ENCODE results near the gene PTPN1.
"Not testable (repeated sequence)": the region's sequence is repeated elsewhere in the genome, so short reads cannot be mapped to it uniquely, and the experiment has no call there.

PTPN1 gene

DNA sequence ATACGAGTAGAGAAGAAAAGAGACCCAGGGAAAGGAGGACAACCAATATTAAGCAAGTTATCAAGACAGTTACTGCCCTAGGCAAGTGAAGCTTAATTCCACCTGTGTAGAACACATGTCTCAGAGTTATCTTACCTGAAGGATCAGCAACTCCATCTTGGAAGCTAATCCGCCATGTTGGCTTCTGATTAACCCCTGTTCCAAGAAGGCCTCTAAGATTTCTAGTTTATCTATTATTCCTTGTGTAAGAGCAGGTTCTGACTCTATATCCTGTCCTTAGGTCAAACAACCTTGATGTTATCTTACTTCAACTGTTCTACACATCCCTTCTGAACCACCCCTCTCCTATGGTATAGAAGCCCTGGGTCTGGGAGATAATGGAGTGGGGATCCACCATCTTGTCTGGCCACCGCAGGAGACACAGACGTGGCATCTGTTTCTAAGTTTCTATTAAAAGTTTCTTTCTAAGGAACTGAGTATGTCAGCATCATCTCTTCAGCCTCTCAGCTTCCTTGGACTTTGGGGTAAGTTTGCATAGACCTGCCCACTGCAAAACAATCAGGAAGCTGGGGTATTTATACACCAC, 27.7 kb upstream of the PTPN1 start:
- DNase-seq, result no peak

DNA sequence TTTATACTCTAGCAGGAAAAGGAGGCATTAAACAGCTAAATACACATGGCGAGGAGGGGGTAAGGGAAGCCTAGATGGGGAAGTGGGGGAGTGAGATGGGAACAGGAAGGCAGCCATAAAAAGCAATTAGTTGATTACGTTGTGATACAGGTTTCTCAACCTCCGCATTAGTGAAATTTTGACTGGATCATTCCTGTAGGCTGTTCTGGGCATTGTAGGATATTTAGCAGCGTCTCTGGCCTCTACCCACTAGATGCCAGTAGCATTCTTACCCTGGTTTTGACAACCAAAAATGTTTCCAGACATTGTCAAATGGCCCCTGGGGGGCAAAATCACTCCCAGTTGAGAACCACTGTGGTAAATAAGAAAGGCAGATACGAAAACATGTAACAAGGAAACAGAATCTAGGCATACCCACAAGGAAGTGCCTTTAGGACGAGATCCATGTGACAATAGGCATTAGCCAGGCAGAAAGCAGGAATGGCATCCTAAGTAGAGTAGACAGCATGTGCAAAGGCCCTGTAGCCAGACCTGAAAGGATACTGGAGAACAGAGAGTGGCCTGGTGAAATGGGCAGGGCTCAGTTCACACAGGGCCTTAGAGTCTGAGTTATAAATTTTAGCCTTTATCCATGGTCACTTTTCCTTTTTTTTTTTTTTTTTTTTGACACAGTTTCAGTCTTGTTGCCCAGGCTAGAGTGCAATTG, 25.8 kb upstream of the PTPN1 start:
- no peak for DNase-seq

DNA sequence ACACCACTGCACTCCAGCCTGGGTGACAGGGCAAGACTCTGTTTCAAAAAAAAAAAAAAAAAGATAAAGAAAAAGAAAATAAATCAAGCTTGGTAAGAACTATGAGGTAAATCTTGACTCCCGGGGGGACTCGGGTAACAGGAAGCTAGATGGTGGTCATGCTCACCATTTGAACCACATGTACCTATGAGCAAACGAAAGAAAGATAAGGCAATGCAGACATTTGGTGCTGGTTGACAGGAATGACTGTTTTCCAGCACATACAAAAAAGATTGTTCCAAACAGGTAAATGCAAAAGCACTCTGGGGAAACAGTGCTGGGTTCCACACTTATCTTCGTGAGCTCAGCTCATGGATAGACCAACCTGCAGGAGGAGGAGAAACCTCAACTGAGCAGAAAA, 22.8 kb upstream of the PTPN1 start:
- DNase-seq, result no peak

DNA sequence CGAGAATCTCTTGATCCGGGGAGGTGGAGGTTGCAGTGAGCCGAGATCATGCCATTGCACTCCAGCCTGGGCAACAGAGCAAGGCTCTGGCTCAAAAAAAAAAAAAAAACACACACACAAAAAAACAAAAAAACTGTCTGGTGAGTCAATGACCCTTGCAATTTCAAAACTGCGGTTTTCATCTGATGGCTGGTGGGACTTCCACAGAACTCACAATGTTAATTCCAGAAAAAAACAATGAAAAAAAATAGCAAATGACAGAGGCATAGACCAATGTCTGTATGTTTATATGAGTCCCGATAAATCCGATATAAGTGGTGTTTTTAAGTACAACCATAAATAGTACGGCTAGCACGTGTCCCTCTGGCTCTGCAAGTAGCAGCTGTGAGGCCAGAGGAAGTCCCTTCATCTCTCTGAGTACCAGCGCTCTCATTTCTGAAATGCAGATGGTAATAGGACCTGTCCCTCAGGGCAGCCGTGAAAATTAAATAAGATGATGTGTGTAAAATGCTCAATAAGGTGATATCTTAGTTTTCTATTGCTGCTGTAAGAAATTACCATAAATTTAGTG, 21.9 kb upstream of the PTPN1 start:
- no peak for DNase-seq

- DNase-seq, result no peak
Measured at GRCh38 chr20:50491168-50491567, 19.0 kb upstream of the PTPN1 start.

- DNase-seq, result no peak
Measured at GRCh38 chr20:50491926-50492634, 18.1 kb upstream of the PTPN1 start.

DNA sequence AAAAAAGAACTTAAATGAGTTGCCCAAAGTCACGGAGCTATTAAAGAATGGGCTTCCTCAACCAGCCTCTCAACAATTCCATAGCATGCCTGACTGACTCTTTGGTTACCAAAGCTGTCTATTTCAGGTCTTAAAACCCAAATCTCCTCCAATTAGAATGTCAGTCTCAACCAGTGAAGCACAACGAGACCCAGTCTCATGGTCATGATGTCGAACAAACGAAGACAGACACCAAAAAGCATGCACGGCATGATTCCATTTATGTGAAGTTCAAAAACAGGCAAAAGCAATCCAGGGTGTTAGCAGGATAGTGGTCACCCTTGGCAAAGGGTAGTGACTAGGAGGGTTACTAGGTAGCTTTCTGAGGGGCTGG, 16.3 kb upstream of the PTPN1 start:
- no peak for DNase-seq

- DNase-seq, result no peak
Measured at GRCh38 chr20:50494428-50494827, 15.8 kb upstream of the PTPN1 start.

DNA sequence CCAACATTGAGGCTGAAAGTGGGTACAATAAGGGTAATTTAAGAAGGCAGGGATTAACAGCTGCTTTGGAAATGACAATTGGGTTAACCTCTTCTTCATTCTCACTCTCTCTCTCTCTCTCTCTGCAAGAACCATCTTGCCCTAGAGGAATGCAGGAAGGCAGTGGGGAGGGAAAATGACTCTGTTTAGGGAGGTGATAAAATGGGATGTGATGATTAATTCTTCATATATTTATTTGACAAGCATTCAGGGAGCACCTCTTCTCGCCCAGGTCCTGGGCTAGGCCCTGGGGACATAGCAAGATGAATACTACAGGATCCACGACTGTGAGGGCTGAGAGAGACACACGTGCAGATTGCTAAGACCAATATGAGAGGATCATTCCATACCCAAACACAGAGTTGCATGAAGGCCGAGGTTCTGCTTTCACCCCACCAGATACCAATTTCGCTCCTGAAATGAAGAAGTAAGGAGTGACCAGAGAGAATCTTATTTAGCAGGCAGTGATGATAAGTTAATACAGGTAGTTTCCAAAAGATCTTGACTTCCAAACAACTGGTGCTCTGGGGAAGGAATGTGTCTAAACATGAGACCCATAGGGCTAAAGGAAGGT, 13.3 kb upstream of the PTPN1 start:
- no peak for DNase-seq

GRCh38 chr20:50498071-50498776, 12.0 kb upstream of the PTPN1 start:
- no peak for DNase-seq

DNA sequence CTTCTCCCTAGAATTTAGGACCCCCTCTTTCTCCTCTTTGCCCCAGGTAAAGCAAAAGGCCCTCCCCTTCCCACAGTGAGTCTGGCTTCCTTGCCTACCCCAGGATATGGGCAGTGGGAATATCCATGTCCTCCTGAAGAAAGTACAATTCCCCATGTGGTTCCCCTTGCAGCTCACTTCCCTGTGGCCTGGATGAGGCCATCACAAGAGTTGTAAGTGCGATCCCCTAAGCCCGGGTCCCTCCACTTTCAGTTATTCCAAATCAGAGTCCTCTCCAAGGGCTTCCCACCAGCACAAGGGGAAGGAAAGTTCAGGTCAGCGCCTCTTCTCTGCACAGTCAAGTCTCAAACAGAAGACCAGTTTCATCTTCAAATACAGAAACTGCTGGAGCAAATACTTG, 10.2 kb upstream of the PTPN1 start:
- no peak for DNase-seq

DNA sequence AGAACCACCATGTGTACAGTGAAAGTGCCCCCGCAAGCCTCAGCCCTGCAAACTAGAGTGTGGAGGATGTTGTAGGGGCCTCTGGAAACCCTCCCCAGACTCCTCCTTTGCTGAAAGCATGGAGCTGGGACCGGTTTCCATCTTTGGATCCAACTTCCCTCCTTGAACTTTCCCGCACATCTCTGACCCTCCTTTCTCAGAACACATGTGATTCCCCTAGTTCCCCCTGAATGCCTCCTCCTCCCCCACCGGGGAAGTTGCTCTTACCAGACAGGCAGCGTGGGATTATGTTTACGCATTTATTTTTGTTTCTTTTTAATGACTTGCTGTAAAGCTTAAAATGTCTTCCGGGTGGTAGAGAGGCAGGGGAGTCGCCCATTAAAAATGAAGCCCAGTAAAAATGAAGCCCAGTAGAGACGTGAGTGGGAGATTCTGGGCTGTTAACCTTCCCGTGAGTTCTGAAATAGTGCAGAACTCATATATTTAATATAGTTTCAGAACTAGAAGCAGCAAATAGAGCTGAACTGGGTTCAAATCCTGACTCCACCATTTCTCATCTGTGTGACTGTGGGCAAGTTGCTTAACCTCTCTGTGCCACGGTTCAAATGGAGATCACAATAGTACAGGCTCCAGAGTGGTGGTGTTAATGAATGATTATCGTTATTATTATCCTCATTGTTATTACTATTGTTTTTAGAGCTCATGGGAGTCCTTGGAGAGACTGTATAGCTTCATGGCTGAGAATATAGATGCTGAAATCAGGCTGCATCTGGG, 8.0 kb upstream of the PTPN1 start:
- DNase-seq, result no peak

GRCh38 chr20:50504231-50504823, 5.9 kb upstream of the PTPN1 start:
- peak; percentile 37 for DNase-seq

GRCh38 chr20:50506270-50506579, 4.0 kb upstream of the PTPN1 start:
- DNase-seq, result no peak

DNA sequence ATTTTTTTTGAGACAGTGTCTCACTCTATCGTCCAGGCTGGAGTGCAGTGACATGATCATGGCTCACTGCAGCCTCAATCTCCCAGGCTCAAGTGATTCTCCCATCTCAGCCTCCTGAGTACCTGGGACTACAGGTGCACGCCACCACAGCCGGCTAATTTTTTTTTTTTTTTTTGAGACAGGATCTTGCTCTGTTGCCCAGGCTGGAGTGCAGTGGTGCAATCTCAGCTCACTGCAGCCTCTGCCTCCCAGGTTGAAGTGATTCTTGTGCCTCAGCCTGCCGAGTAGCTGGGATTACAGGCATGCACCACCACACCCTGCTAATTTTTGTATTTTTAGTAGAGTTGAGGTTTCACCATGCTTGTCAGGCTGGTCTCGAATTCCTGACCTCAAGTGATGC, 2.4 kb upstream of the PTPN1 start:
- not testable (repeated sequence) for DNase-seq

- no peak for DNase-seq
Measured at GRCh38 chr20:50508171-50508755, 1.9 kb upstream of the PTPN1 start.

DNA sequence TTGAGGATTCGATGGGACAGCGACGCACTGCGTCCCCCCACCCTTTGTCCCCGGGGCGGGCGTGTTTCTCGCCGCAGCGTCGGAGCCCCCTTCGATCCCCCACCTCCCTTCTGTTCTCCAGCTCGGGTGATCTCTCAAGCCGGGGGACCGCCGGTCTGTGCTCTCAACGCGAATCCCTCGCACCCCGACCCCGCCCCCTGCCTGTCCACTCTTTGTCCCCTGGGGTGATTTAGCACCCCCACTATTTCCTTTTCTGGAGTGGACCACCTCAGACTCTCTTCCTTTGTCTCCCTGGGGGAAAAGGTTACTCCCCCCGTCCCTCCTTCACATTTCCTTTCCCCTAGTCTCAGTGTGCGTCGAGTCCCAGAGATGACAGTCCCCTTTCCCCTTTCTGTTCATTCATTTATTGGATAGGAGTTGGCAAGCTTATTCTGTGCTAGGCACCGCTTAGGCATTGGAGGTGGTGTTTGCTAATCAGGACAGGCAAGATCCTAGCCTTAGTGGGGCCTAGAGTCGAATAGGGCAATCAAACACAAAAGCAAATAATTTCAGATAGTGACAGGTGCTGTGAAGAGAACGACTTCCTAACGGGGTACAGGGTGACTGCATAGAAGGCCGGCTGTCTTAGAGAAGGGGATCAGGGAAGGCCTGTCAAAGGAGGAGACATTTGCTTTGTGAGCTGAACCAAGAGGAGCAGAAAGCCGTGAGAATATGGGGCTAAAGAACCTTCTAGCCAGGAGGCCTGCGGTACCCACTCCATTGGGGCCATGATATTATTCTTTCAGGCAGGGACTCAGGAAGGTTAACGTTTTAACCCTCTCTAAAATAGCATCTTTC, 741 bp downstream of the PTPN1 start:
- DNase-seq, result no peak

DNA sequence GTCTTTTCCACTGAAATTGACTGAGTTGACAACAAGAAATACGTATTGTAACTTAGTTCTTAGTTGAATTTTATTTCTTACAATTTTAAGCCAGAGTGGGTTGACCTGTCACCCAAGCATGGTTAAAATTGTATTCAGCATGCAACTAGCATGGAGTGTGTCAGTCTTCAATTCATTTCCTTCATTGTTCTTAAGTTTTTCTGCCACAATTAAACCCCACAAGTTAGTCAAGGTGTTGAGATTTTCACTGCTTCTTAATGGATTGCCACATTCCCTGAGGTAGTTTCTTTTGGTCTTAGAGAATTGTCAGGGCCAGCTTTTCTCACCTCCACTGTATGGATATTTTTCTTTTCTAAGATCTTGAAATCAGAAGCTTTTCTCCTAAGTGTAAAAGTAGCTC, 2.1 kb downstream of the PTPN1 start:
- DNase-seq, result no peak

- no peak for DNase-seq
Measured at GRCh38 chr20:50513169-50514034, 3.2 kb downstream of the PTPN1 start.

DNA sequence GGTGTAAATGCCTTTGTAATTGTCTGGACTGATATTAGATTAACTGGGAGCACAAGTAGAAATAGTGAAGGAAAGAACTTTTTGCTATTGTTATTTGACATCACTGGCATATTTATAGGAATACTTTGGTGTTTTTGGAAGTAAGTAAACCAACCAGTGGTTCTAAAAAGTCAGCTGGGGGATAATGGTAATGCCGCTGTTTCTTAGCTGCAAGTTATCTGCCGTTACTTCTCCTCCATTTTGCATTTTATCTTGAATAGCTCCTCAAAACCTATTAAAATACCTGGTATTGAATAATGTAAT, 3.8 kb downstream of the PTPN1 start:
- no peak for DNase-seq
